GM19372 (cell line): ENCODE measurements around the gene LMNB1.
"Not testable (repeated sequence)": the region's sequence is repeated elsewhere in the genome, so short reads cannot be mapped to it uniquely, and the experiment has no call there.

Source experiments
- ATAC-seq: cut with Tn5 transposase; IDR thresholded peaks from one replicate; pipeline ENCODE4 v1.9.1; 2021; ENCODE audit warnings: mild to moderate bottlenecking, low read depth, moderate library complexity; ENCODE audit not compliant: unreplicated experiment

LMNB1 gene

DNA sequence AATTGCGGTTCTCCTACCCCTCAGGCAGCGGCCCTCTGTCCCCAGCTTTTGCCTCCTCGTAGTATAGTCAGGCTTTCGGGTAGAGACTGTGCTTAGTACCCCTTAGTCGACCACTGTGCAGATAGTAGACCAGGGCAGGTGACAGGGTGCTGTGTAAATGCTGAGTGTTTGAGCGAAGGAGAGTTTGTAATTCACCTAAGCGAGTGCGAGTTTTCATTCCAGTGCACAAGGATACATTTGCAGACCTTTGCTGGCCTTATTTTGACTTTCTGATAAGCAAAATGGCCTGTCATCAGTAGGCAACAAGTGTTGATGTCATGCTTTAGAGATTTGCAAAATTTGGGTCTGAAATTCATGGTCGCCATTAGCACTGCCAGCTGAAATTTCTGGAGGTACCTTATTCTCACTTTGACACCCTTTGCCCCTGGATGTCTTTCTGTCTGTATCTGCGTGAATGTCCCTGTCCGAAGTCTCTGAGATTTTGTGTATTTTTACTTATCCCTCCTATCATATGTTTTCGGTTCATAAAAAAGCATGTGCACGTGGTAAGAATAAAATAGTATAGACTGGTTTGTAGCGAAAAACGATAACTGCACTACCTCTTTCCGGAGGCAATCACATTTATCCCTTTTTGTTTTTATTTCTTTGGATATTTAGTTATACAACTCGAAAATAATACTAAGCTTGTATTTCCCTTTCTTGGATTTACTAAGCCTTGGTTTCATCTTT lies 1.9 kb downstream of the LMNB1 start:
- peak; percentile 2 for ATAC-seq

- no peak for ATAC-seq
Observed at GRCh38 chr5:126780165-126780827, 3.4 kb downstream of the LMNB1 start.

GRCh38 chr5:126788409-126788808 lies 11.5 kb downstream of the LMNB1 start:
- not testable (repeated sequence) for ATAC-seq

DNA sequence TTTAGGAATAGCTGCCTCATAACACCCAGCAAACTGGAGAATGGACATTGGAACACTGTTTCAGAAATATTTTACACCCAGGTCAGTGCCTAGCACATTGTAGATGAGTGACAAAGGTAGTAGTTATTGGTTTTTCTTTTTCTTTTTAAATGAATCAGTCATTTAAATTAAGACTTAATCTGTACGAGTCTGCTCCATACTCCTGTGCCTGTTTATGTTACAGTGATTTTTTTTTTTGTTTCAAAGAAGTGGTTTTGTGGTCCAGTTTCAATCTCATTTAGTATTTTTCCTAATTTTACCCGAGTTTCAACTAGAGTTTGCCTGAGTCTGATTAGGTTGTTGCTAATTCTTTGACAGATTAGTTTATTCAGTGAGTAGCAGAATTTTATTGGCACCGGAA lies 16.2 kb downstream of the LMNB1 start:
- ATAC-seq = peak; percentile 9

- not testable (repeated sequence) for ATAC-seq
Observed at GRCh38 chr5:126793648-126794047, 16.7 kb downstream of the LMNB1 start.

GRCh38 chr5:126794157-126794828 lies 17.4 kb downstream of the LMNB1 start:
- ATAC-seq = no peak

GRCh38 chr5:126799780-126800179 lies 22.8 kb downstream of the LMNB1 start:
- no peak for ATAC-seq

GRCh38 chr5:126801174-126801991 lies 24.4 kb downstream of the LMNB1 start:
- no peak for ATAC-seq

- no peak for ATAC-seq
Observed at GRCh38 chr5:126801992-126802294, 25.0 kb downstream of the LMNB1 start.

- no peak for ATAC-seq
Observed at GRCh38 chr5:126805063-126805462, 28.1 kb downstream of the LMNB1 start.

DNA sequence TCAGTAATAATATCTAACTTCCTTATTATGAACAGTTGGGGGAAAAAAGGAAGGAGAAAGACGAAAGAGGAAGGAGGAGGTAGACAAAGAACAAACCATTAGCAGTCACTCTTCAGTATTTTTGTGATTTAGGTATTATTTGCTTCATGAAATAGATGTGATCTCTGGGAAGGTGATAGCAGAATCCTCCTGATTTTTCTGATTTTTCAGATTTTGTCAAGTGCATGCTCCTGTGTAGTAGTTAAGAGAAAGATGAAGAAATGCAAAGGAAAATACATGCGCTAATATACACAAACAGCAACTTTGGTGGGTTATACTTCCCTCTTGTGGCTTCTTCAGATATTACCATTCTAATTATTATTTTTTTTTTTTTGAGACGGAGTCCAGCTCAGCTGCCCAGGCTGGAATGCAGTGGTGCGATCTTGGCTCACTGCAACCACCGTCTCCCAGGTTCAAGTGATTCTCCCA lies 31.6 kb downstream of the LMNB1 start:
- ATAC-seq = no peak

- ATAC-seq = no peak
Observed at GRCh38 chr5:126809916-126810315, 33.0 kb downstream of the LMNB1 start.

DNA sequence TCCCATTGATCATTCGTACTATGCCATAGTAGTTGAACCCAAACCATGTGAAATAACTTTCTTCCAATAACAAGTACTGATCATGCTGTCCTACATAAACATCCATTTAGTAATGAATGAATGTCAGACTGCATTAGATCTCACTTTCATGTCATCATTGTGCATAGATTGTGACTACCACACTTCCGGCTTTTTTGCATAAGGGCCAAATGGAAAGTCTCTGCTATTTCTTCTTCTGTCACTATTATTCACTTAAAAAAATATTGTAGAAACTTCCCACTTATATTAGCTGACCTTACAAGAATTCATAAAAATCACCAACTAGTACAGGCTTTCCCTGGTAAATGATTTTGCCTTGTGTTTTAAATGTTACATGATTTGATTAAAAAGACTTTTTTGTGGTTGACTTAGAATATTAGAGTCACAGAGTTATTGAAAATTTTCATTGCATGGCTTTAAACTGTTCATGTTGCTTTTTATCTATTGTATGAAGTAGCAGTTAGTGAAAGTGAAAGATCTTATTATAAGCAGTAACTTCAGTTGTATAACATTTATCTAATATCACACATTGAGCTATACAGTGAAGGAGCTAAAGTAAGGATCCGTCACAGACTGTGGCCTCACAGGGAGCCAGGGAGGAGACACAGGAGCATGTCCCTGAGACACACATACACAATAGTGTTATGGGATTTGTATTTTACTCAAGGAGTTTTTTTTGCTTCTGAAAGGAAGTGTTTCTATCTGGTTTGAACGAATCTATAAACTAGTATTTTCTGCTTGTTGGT lies 33.9 kb downstream of the LMNB1 start:
- no peak for ATAC-seq

DNA sequence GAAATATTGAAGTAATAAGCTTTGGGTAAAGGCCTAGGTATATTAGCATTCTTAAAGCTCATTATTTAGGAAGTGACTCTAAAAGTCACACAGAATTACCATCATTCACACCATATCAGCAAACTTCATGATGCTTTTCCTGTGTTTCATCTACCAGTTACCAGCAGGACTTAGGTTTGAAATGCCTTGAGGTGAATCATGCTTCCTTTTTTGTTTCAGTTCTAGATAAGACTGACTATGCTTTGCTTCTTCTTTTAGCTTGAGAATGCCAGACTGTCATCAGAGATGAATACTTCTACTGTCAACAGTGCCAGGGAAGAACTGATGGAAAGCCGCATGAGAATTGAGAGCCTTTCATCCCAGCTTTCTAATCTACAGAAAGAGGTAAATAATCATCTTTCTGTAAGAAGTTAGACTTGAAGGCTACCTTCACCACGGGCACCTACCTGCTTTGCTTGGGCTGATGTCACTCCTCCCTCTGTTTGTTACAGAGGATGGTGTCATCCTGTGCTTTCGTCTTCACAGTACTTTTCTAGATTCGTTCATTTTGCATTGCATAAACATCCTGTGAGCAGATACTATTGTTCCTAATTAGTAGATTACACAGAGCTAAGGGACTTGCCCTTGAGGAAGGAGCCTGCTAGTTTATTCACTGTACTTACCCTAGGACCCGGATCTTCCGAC lies 34.7 kb downstream of the LMNB1 start:
- ATAC-seq = no peak

DNA sequence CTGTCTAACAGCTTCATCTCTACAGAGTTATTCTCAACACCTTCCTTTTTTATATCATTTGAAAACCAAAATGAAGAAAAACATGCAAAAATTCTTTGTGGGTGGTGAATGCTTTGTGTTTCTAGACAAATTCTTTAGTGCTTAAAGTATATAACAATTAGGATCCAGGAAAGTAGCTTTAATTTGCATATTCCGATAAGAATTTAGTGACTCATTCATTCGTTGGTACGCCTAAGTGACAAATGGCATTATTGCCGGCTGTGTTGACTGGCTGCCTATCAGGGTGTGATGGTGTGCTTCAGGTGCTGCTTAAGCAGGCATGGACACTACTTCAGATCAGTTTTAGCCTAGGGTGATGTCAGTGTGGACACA lies 35.2 kb downstream of the LMNB1 start:
- ATAC-seq = no peak

DNA sequence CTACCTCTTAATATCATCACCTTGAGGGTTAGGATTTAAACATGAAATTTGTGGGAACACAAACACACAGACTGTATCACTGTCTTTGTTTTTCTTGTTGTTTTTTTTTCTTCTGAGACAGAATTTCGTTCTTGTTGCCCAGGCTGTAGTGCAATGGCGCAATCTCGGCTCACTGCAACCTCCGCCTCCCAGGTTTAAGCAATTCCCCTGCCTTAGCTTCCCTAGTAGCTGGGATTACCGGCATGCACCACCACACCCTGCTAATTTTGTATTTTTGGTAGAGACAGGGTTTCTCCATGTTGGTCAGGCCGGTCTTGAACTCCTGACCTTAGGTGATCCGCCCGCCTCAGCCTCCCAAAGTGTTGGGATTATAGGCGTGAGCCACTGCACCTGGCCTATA lies 36.9 kb downstream of the LMNB1 start:
- ATAC-seq = not testable (repeated sequence)

DNA sequence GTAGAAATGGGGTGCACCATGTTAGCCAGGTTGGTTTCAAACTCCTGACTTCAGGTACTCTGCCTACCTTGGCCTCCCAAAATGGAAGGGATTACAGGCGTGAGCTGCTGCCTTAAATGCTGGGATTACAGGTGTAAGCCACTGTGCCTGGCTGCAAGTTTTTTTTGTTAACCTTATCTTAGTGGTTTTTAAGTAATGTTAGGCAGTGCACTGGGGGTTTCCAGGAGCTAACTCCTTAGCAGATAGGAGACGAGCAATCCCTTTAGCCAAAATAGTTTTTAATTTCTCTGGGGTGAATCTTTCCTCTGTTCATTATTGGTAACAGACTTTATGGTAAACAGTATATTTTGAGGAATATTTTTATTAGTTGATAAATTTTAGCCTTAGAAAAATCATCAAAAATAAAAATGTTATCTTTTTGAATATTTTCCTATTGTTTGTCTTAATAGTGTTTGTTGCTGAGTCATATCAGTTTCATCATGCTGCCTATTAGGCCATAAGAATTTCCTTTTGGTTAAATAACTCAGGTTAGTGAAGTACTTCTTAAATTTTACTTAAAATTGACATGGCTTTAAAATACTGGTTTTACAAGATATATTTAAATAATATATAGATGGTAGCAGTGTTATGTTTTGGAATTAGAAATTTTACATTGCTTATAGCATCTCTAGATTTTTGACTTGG lies 37.9 kb downstream of the LMNB1 start:
- no peak for ATAC-seq

GRCh38 chr5:126816649-126817048 lies 39.7 kb downstream of the LMNB1 start:
- ATAC-seq = no peak

- no peak for ATAC-seq
Observed at GRCh38 chr5:126818736-126819135, 41.8 kb downstream of the LMNB1 start.
